Naive thymus-derived CD4-positive, alpha-beta T cell (primary cell): ENCODE results near the gene GRHL3. TPM values are rescaled to one million over a fixed set of nuclear protein-coding genes. Genes with fewer than 3 reads are reported as not detected.

Experiments used
- ATAC-seq: fragments of 150-1000 bp; cut with Tn5 transposase; 2 replicates; pipeline ENCODE4 v1.10.0; 2021; ENCODE audit warnings: mild to moderate bottlenecking, moderate library complexity
- CTCF ChIA-PET: fragments of 350-600 bp; sonication (Branson Sonifier 250); formaldehyde crosslinking; loops from one replicate; lab custom pipeline; 2021; ENCODE audit warnings: antibody characterized with exemption; lab: Charles Lee
- POLR2A ChIA-PET: fragments of 350-600 bp; sonication (Branson Sonifier 250); formaldehyde crosslinking; loops from one replicate; lab custom pipeline; 2021; ENCODE audit warnings: antibody characterized with exemption, inconsistent platforms; lab: Charles Lee
- DNase-seq, 9 donors: peaks; one replicate each; pipeline versions ENCODE4 v3.0.0 to v3.0.0-alpha.2; 2020 to 2022; ENCODE audit warnings: mixed read lengths in 1 of 9
- H3K27ac ChIP-seq: one replicate; pipeline ENCODE4 v1.7.0; 2013; ENCODE audit warnings: mild to moderate bottlenecking, low read depth, low read length, moderate library complexity
- H3K27me3 ChIP-seq, 2 donors: one replicate each; pipeline ENCODE4 v1.7.0; 2013; ENCODE audit warnings: low read length in 2 of 2, mild to moderate bottlenecking in 2 of 2, moderate library complexity in 2 of 2; ENCODE audit not compliant: control insufficient read depth in 2 of 2, insufficient read depth in 2 of 2
- H3K36me3 ChIP-seq, 3 experiments: 1 replicate in 2 of 3; 2 replicates in 1 of 3; pipeline ENCODE4 v1.7.0; 2013; ENCODE audit warnings: low read length in 3 of 3, mild to moderate bottlenecking in 3 of 3, moderate library complexity in 1 of 3; ENCODE audit not compliant: insufficient read depth in 3 of 3, control insufficient read depth in 2 of 3
- H3K4me1 ChIP-seq, 2 donors: one replicate each; pipeline ENCODE4 v1.7.0; 2013; ENCODE audit warnings: low read length in 2 of 2, mild to moderate bottlenecking in 2 of 2, moderate library complexity in 1 of 2; ENCODE audit not compliant: control insufficient read depth in 2 of 2, insufficient read depth in 2 of 2
- H3K4me3 ChIP-seq: 2 replicates; pipeline ENCODE4 v1.7.0; 2013; ENCODE audit warnings: mild to moderate bottlenecking, low read length
- H3K9me3 ChIP-seq, 3 experiments: 1 replicate in 2 of 3; 2 replicates in 1 of 3; pipeline ENCODE4 v1.7.0; 2013; ENCODE audit warnings: low read length in 3 of 3; ENCODE audit not compliant: control insufficient read depth in 2 of 3
- H3K27ac Mint-ChIP-seq, 9 donors: one replicate each; pipeline ENCODE4 v1.8.0; 2020 to 2022; ENCODE audit warnings: mixed read lengths in 9 of 9, mild to moderate bottlenecking in 8 of 9, moderate library complexity in 5 of 9, inconsistent platforms in 2 of 9
- H3K27me3 Mint-ChIP-seq, 5 donors: one replicate each; pipeline ENCODE4 v1.8.0; 2021 to 2022; ENCODE audit warnings: mixed read lengths in 5 of 5, mild to moderate bottlenecking in 1 of 5
- H3K36me3 Mint-ChIP-seq, 5 donors: one replicate each; pipeline ENCODE4 v1.8.0; 2020 to 2022; ENCODE audit warnings: mixed read lengths in 5 of 5, mild to moderate bottlenecking in 3 of 5, inconsistent platforms in 1 of 5
- H3K4me1 Mint-ChIP-seq, 7 donors: one replicate each; pipeline ENCODE4 v1.8.0; 2020 to 2022; ENCODE audit warnings: mixed read lengths in 7 of 7, mild to moderate bottlenecking in 3 of 7, inconsistent platforms in 1 of 7
- H3K4me3 Mint-ChIP-seq, 10 donors: one replicate each; pipeline ENCODE4 v1.8.0; 2020 to 2022; ENCODE audit warnings: mild to moderate bottlenecking in 10 of 10, mixed read lengths in 10 of 10, moderate library complexity in 6 of 10, inconsistent platforms in 2 of 10
- H3K9me3 Mint-ChIP-seq, 11 donors: one replicate each; pipeline ENCODE4 v1.8.0; 2020 to 2022; ENCODE audit warnings: mixed read lengths in 11 of 11, mild to moderate bottlenecking in 4 of 11, inconsistent platforms in 1 of 11, moderate library complexity in 1 of 11
- intact Hi-C, 2 donors: fragments of 100-400 bp; cut with micrococcal nuclease; formaldehyde crosslinking; loops; one replicate each; pipeline ENCODE4 v1.15.1; 2023
- polyA plus RNA-seq, 2 donors: library from polyadenylated mRNA; unstranded; fragments of 300-500 nt; fragmentation: Illumina TruSeq; gene quantifications; one replicate each; pipeline ENCODE4 v1.2.3, GENCODE V29; 2021
- total RNA-seq, 6 experiments: library from RNA in 5 of 6; stranded (reverse) in 5 of 6; gene quantifications; 1 replicate in 5 of 6; 2 replicates in 1 of 6; pipeline ENCODE4 v1.2.3 and lab custom pipeline; 2021 to 2026

Gene GRHL3
- total and polyA plus RNA-seq, 7 experiments from 2014 or later = not detected

GRCh38 chr1:24292887-24293286, 26.3 kb upstream of the GRHL3 start:
- Mint-ChIP-seq H3K36me3 (no peaks in the 10 kb centered on the region), H3K27me3 (peaks cover 0 to 35% (median 4%) of the 10 kb centered on the region in 5 donors), H3K4me1 (peaks cover 0 to 2% (median 0%) of the 10 kb centered on the region in 7 donors), H3K27ac (no peak overlapping the region), H3K9me3 (no peaks in the 10 kb centered on the region), H3K4me3 (no peak overlapping the region)
- intact Hi-C loops = no loop called here
- no peaks in the 10 kb centered on the region for H3K4me1 ChIP-seq
- H3K27ac ChIP-seq = no peak overlapping the region
- H3K4me3 ChIP-seq = no peak overlapping the region
- DNase-seq (no peak), ATAC-seq (no peak)
- H3K36me3 ChIP-seq = no peaks in the 10 kb centered on the region
- no peaks in the 10 kb centered on the region for H3K9me3 ChIP-seq
- ChIA-PET CTCF (no interaction called here), POLR2A (no interaction called here)
- no peaks in the 10 kb centered on the region for H3K27me3 ChIP-seq

- ATAC-seq (no peak), DNase-seq (no peak)
- ChIA-PET CTCF (no interaction called here), POLR2A (no interaction called here)
- Histone ChIP-seq H3K36me3 (no peaks in the 10 kb centered on the region), H3K27ac (no peak overlapping the region), H3K4me3 (no peak overlapping the region), H3K4me1 (no peaks in the 10 kb centered on the region), H3K9me3 (no peaks in the 10 kb centered on the region), H3K27me3 (no peaks in the 10 kb centered on the region)
- intact Hi-C loops = no loop called here
- Mint-ChIP-seq H3K27ac (no peak overlapping the region), H3K4me1 (peaks cover 0 to 2% (median 0%) of the 10 kb centered on the region in 7 donors), H3K27me3 (peaks cover 0 to 40% (median 4%) of the 10 kb centered on the region in 5 donors), H3K9me3 (no peaks in the 10 kb centered on the region), H3K36me3 (no peaks in the 10 kb centered on the region), H3K4me3 (no peak overlapping the region)
These were observed 25.5 kb upstream of the GRHL3 start for GRCh38 chr1:24293392-24294227.

GRCh38 chr1:24294228-24294672, 24.9 kb upstream of the GRHL3 start:
- H3K27ac ChIP-seq = no peak overlapping the region
- no peak overlapping the region for H3K27ac Mint-ChIP-seq
- H3K9me3 Mint-ChIP-seq = no peaks in the 10 kb centered on the region
- no peaks in the 10 kb centered on the region for H3K36me3 Mint-ChIP-seq
- no peaks in the 10 kb centered on the region for H3K36me3 ChIP-seq
- intact Hi-C loops = no loop called here
- no peak overlapping the region for H3K4me3 Mint-ChIP-seq
- H3K9me3 ChIP-seq = no peaks in the 10 kb centered on the region
- no peaks in the 10 kb centered on the region for H3K27me3 ChIP-seq
- no peaks in the 10 kb centered on the region for H3K4me1 ChIP-seq
- ChIA-PET CTCF (no interaction called here), POLR2A (no interaction called here)
- H3K4me1 Mint-ChIP-seq = peaks cover 0 to 2% (median 0%) of the 10 kb centered on the region in 7 donors
- peaks cover 0 to 46% (median 4%) of the 10 kb centered on the region in 5 donors for H3K27me3 Mint-ChIP-seq
- ATAC-seq (no peak), DNase-seq (no peak)
- H3K4me3 ChIP-seq = no peak overlapping the region

GRCh38 chr1:24294716-24295371, 24.3 kb upstream of the GRHL3 start:
- Histone ChIP-seq H3K4me3 (no peak overlapping the region), H3K36me3 (no peaks in the 10 kb centered on the region), H3K27ac (no peak overlapping the region), H3K27me3 (no peaks in the 10 kb centered on the region), H3K9me3 (no peaks in the 10 kb centered on the region), H3K4me1 (no peaks in the 10 kb centered on the region)
- peaks cover 0 to 46% (median 4%) of the 10 kb centered on the region in 5 donors for H3K27me3 Mint-ChIP-seq
- no peak overlapping the region for H3K27ac Mint-ChIP-seq
- intact Hi-C loops = no loop called here
- no peak overlapping the region for H3K4me3 Mint-ChIP-seq
- no peaks in the 10 kb centered on the region for H3K36me3 Mint-ChIP-seq
- no peaks in the 10 kb centered on the region for H3K9me3 Mint-ChIP-seq
- POLR2A ChIA-PET = no interaction called here
- H3K4me1 Mint-ChIP-seq = peaks cover 0 to 2% (median 0%) of the 10 kb centered on the region in 7 donors
- CTCF ChIA-PET = no interaction called here
- ATAC-seq (no peak), DNase-seq (no peak)

GRCh38 chr1:24295535-24295934, 23.6 kb upstream of the GRHL3 start:
- Histone ChIP-seq H3K4me3 (no peak overlapping the region), H3K36me3 (no peaks in the 10 kb centered on the region), H3K27ac (no peak overlapping the region), H3K4me1 (no peaks in the 10 kb centered on the region), H3K9me3 (no peaks in the 10 kb centered on the region), H3K27me3 (no peaks in the 10 kb centered on the region)
- Mint-ChIP-seq H3K27me3 (peaks cover 0 to 42% (median 5%) of the 10 kb centered on the region in 5 donors), H3K9me3 (no peaks in the 10 kb centered on the region), H3K36me3 (no peaks in the 10 kb centered on the region), H3K4me3 (no peak overlapping the region), H3K27ac (no peak overlapping the region), H3K4me1 (peaks cover 0 to 2% (median 0%) of the 10 kb centered on the region in 7 donors)
- ATAC-seq = no peak
- CTCF ChIA-PET = no interaction called here
- DNase-seq = no peak
- intact Hi-C loops = no loop called here
- POLR2A ChIA-PET = no interaction called here

GRCh38 chr1:24297187-24297851, 21.8 kb upstream of the GRHL3 start:
- Mint-ChIP-seq H3K27me3 (peaks cover 0 to 43% (median 5%) of the 10 kb centered on the region in 5 donors), H3K27ac (no peak overlapping the region), H3K4me1 (peaks cover 0 to 2% (median 0%) of the 10 kb centered on the region in 7 donors), H3K36me3 (no peaks in the 10 kb centered on the region), H3K9me3 (no peaks in the 10 kb centered on the region), H3K4me3 (no peak overlapping the region)
- DNase-seq (no peak), ATAC-seq (no peak)
- no peaks in the 10 kb centered on the region for H3K27me3 ChIP-seq
- CTCF ChIA-PET = no interaction called here
- intact Hi-C loops = no loop called here
- H3K4me1 ChIP-seq = no peaks in the 10 kb centered on the region
- H3K27ac ChIP-seq = no peak overlapping the region
- H3K4me3 ChIP-seq = no peak overlapping the region
- POLR2A ChIA-PET = no interaction called here
- no peaks in the 10 kb centered on the region for H3K36me3 ChIP-seq
- no peaks in the 10 kb centered on the region for H3K9me3 ChIP-seq
